OCI-M2 (cell line): ENCODE data around the gene TREML2.

Experiments used
- DNase-seq: peaks from one replicate; lab custom pipeline; 2025; ENCODE audit not compliant: unreplicated experiment; lab: John Stamatoyannopoulos, UW

Gene TREML2

DNA sequence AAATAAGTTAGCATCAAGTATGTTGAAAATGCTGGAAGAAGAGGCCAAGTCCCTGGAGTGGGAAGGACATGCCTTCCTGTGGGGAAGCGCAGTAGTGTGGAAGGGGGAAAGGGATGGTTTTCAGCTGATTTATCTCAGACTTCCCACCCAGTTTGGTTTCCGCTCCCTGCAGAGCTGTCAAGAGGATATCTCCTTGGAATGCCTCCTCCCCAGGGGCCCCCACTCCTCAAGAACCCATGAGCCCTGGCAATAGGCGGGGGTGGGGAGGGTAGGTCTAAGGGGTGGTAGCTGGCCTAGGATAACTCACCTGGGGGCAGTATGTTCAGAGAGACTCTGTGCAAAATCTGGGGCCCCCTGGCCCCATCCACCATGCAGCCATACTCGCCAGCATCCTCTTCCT lies 47.5 kb downstream of the TREML2 start:
- DNase-seq: no peak

DNA sequence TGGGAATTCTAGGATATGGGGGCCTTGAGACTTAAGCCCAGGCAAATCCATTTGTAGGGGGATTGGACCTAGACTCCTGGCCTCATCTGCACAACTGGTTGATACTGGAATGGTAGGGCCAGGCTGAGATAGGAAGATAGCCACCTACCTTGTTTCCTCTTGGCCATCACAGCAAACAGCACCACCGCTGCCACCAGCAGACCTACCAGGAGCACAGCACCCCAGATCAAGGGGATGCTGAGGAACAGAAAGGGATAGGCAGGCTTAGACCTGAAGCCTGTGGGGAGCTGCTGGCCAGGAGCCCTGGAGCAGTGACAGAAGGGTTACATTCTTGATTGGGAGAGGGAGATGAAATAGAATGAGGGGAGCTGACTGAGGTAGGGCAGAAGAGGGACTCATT lies 50.3 kb downstream of the TREML2 start:
- DNase-seq: no peak

DNA sequence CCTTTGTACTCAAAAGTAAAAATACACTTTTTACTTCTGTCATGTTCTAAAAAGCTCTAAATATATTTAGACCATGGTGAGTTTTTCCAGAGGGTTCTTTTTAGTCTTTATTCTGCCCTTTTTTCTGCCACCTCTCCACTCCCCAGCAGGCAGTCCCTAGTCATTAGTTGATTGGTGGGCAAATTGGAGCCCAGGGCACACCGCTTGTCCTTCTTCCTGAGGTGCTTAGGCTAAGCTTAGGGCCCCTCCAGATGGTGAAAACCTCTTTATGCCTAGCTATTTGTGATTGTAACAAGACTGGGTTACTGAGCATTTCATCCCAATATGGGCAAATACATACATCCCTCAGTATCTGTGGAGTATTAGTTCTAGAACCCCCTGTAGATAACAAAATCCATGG lies 53.0 kb downstream of the TREML2 start:
- DNase-seq: no peak
